HEK293T (cell line): ENCODE data around the gene WNT2B.
A peak's percentile ranks its signal among the peaks of the same experiment; 100 is the strongest.

Experiments used
- CTCF ChIA-PET: fragments of 350-600 bp; formaldehyde crosslinking; extraction: SDS; loops from one replicate; lab custom pipeline; 2021; ENCODE audit warnings: antibody characterized with exemption, inconsistent platforms; lab: Yijun Ruan, JAX
- POLR2A ChIA-PET: fragments of 350-600 bp; formaldehyde crosslinking; extraction: SDS; loops from one replicate; lab custom pipeline; 2020; ENCODE audit warnings: antibody characterized with exemption, inconsistent platforms; lab: Yijun Ruan, JAX
- DNase-seq: peaks from one replicate; pipeline ENCODE4 v3.0.0; 2012; ENCODE audit warnings: mixed read lengths; ENCODE audit errors: extremely low spot score
- ARNT ChIP-seq: fragments of 450-650 bp; IDR thresholded peaks from 2 replicates; pipeline ENCODE4 v1.6.1; 2017; ENCODE audit warnings: mild to moderate bottlenecking
- BHLHE40 ChIP-seq: fragments of 450-650 bp; IDR thresholded peaks from 2 replicates; pipeline ENCODE4 v1.6.1; 2016; ENCODE audit warnings: mild to moderate bottlenecking, moderate library complexity, borderline replicate concordance
- CTBP1 ChIP-seq: fragments of 450-650 bp; IDR thresholded peaks from 2 replicates; pipeline ENCODE4 v1.6.1; 2016; ENCODE audit warnings: borderline replicate concordance
- ELF4 ChIP-seq: fragments of 450-650 bp; IDR thresholded peaks from 2 replicates; pipeline ENCODE4 v1.6.1; 2017; ENCODE audit warnings: antibody characterized with exemption
- FOXA1 ChIP-seq: fragments of 450-650 bp; IDR thresholded peaks from 2 replicates; pipeline ENCODE4 v1.6.1; 2016; ENCODE audit warnings: mild to moderate bottlenecking
- FOXK2 ChIP-seq: fragments of 450-650 bp; IDR thresholded peaks from 2 replicates; pipeline ENCODE4 v1.6.1; 2016; ENCODE audit warnings: mild to moderate bottlenecking
- FOXM1 ChIP-seq: fragments of 450-650 bp; IDR thresholded peaks from 2 replicates; pipeline ENCODE4 v1.6.1; 2017; ENCODE audit warnings: mild to moderate bottlenecking, borderline replicate concordance
- HDGF ChIP-seq: fragments of 450-650 bp; IDR thresholded peaks from 2 replicates; pipeline ENCODE4 v1.6.1; 2017; ENCODE audit warnings: antibody characterized with exemption, borderline replicate concordance
- L3MBTL2 ChIP-seq: fragments of 450-650 bp; conservative IDR thresholded peaks from 2 replicates; pipeline ENCODE4 v1.6.1; 2016; ENCODE audit warnings: mild to moderate bottlenecking
- LEF1 ChIP-seq: fragments of 450-650 bp; IDR thresholded peaks from 2 replicates; pipeline ENCODE4 v1.6.1; 2017; ENCODE audit warnings: mild to moderate bottlenecking, borderline replicate concordance
- NFRKB ChIP-seq: fragments of 450-650 bp; IDR thresholded peaks from 2 replicates; pipeline ENCODE4 v1.6.1; 2016; ENCODE audit warnings: mild to moderate bottlenecking, moderate library complexity
- PKNOX1 ChIP-seq: fragments of 450-650 bp; IDR thresholded peaks from 2 replicates; pipeline ENCODE4 v1.6.1; 2016
- SP1 ChIP-seq: fragments of 450-650 bp; IDR thresholded peaks from 2 replicates; pipeline ENCODE4 v1.6.1; 2017
- SUZ12 ChIP-seq: fragments of 450-650 bp; IDR thresholded peaks from 2 replicates; pipeline ENCODE4 v1.6.1; 2016; ENCODE audit warnings: mild to moderate bottlenecking
- TARDBP ChIP-seq: fragments of 450-650 bp; IDR thresholded peaks from 2 replicates; pipeline ENCODE4 v1.6.1; 2016
- ZNF384 ChIP-seq: fragments of 450-650 bp; IDR thresholded peaks from 2 replicates; pipeline ENCODE4 v1.6.1; 2016

Gene WNT2B

GRCh38 chr1:112508278-112509004 is at the start of gene WNT2B:
Gene WNT2B (plus strand): TSS chr1:112508965. CDS start chr1:112509263, 298 bp downstream.
- CTCF ChIA-PET = no interaction called here
- POLR2A ChIA-PET = interaction anchor here (1.1 to 1.2 kb wide), 3 partner anchors 22 to 375 kb away, joined by 3 to 4 read pairs (median 3); partner anchors contain the start of gene CTTNBP2NL
- no peak; the same call in none of the 2 replicates for TF ChIP-seq FOXM1
- peak; percentile 19; the same call in 1 of the 2 replicates for TF ChIP-seq LEF1
- DNase-seq = peak; percentile 67

- POLR2A ChIA-PET = no interaction called here
- no peak for DNase-seq
- CTCF ChIA-PET = no interaction called here
- TF ChIP-seq FOXM1 (no peak), ARNT (no peak), ELF4 (no peak)
Measured at GRCh38 chr1:112460615-112461014, 48.1 kb upstream of the WNT2B start.

- TF ChIP-seq ELF4 (no peak), NFRKB (no peak), L3MBTL2 (no peak), SUZ12 (no peak), ZNF384 (no peak), LEF1 (no peak), PKNOX1 (no peak), FOXA1 (no peak), FOXK2 (no peak), SP1 (no peak), HDGF (no peak), TARDBP (no peak)
- POLR2A ChIA-PET = interaction anchor here (0.5 kb wide), 1 partner anchor 58 kb away, joined by 3 read pairs; no protein-coding TSS in a partner anchor
- CTCF ChIA-PET = no interaction called here
- no peak for DNase-seq
Measured at GRCh38 chr1:112461200-112461871, 47.4 kb upstream of the WNT2B start.

GRCh38 chr1:112462953-112463279 is 45.8 kb upstream of the WNT2B start:
- POLR2A ChIA-PET = interaction anchor here (2.2 kb wide), 1 partner anchor 67 kb away, joined by 13 read pairs; the partner anchor contains the start of gene CTTNBP2NL
- TF ChIP-seq ELF4 (no peak), FOXA1 (no peak), FOXK2 (no peak), CTBP1 (no peak), L3MBTL2 (no peak), HDGF (no peak), ARNT (no peak), LEF1 (no peak)
- DNase-seq = no peak
- CTCF ChIA-PET = interaction anchor here (0.7 to 3.9 kb wide), 2 partner anchors 29 to 72 kb away, joined by 3 to 26 read pairs; no protein-coding TSS in a partner anchor

- ChIA-PET CTCF (interaction anchor here (0.8 to 3.9 kb wide), 2 partner anchors 25 to 73 kb away, joined by 3 to 26 read pairs; no protein-coding TSS in a partner anchor), POLR2A (interaction anchor here (1.1 to 3.5 kb wide), 4 partner anchors 69 to 155 kb away, joined by 3 to 22 read pairs (median 8); partner anchors contain the start of genes CTTNBP2NL and ST7L)
- DNase-seq = no peak
- TF ChIP-seq ZNF384 (no peak), L3MBTL2 (no peak), FOXM1 (no peak), FOXK2 (no peak), ELF4 (no peak), FOXA1 (no peak), SP1 (no peak), NFRKB (no peak), HDGF (no peak), CTBP1 (no peak), ARNT (no peak), SUZ12 (no peak), PKNOX1 (no peak), TARDBP (no peak), LEF1 (no peak), BHLHE40 (no peak)
Measured at GRCh38 chr1:112464501-112464900, 44.3 kb upstream of the WNT2B start.

- DNase-seq = no peak
- ChIA-PET POLR2A (interaction anchor here (1.1 to 3.5 kb wide), 3 partner anchors 69 to 154 kb away, joined by 3 to 22 read pairs (median 4); partner anchors contain the start of genes CTTNBP2NL and ST7L), CTCF (interaction anchor here (1.0 to 3.9 kb wide), 3 partner anchors 36 to 74 kb away, joined by 3 to 26 read pairs (median 3); no protein-coding TSS in a partner anchor)
- TF ChIP-seq TARDBP = no peak
- TF ChIP-seq PKNOX1 = no peak
- TF ChIP-seq LEF1 = no peak
- no peak for TF ChIP-seq SUZ12
- TF ChIP-seq L3MBTL2 = no peak
- TF ChIP-seq HDGF = no peak
- no peak for TF ChIP-seq NFRKB
- TF ChIP-seq FOXM1 = no peak
Measured at GRCh38 chr1:112465122-112465521, 43.6 kb upstream of the WNT2B start.
